Lower lobe of right lung (tissue), 2 donors: ENCODE results near the gene RNASE13. TPM values are rescaled to one million over a fixed set of nuclear protein-coding genes. Genes with fewer than 3 reads are reported as not detected.

ENCODE experiments used
- ATAC-seq, 2 donors: fragments of 200-7000 bp; cut with Tn5 transposase; one replicate each; pipeline ENCODE4 v1.9.1; 2020 to 2022; ENCODE audit warnings: mild to moderate bottlenecking in 2 of 2, moderate library complexity in 2 of 2
- DNase-seq: peaks from one replicate; pipeline ENCODE4 v3.0.0-alpha.2; 2020
- H3K27ac ChIP-seq: fragments of 200-600 bp; one replicate; pipeline ENCODE4 v1.8.0; 2022
- H3K27me3 ChIP-seq: fragments of 200-600 bp; one replicate; pipeline ENCODE4 v1.8.0; 2022; ENCODE audit warnings: low read depth
- H3K36me3 ChIP-seq: fragments of 200-600 bp; one replicate; pipeline ENCODE4 v1.8.0; 2022; ENCODE audit warnings: mild to moderate bottlenecking
- H3K4me1 ChIP-seq: fragments of 200-600 bp; one replicate; pipeline ENCODE4 v1.8.0; 2022
- H3K4me3 ChIP-seq: fragments of 200-600 bp; one replicate; pipeline ENCODE4 v1.8.0; 2022; ENCODE audit warnings: mild to moderate bottlenecking
- H3K9me3 ChIP-seq: fragments of 200-600 bp; one replicate; pipeline ENCODE4 v1.8.0; 2022
- intact Hi-C: fragments of 100-400 bp; cut with DNase I; formaldehyde crosslinking; loops from one replicate; pipeline ENCODE4 v1.11.0; 2022
- total RNA-seq: library from RNA; stranded (reverse); fragmentation: NEBNext Ultra II Directional; extraction: Animal tissue kit (Norgen Biotek cat#: 25700); gene quantifications from one replicate; pipeline ENCODE4 v1.2.1, GENCODE V29; 2021
- TF ChIP-seq, protein P1 (sequence below): fragments of 200-600 bp; IDR thresholded peaks from one replicate; pipeline ENCODE4 v1.8.0; 2022; ENCODE audit warnings: antibody characterized with exemption, mild to moderate bottlenecking
- donor health status: DM: no; HTN: yes; CAD: no; lungs with severe emphysema.

Gene RNASE13
- total RNA-seq, 1 donor from 2014 or later = not detected

DNA sequence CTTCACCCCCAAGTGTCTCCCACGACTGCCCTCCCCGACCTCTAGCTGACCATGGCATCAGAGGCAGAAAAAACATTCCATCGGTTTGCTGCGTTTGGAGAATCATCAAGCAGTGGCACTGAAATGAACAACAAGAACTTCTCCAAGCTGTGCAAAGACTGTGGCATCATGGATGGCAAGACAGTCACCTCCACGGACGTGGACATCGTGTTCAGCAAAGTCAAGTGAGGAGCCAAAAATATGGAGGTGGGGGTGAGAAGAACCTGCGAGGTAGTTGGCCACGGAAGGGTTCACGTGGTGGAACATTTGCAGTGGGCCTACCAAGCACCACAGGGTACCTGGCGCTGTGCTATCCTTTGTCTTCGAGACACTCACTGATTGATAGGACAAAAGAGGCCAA, 4.1 kb downstream of the RNASE13 start:
- Histone ChIP-seq H3K27ac (no peak overlapping the region), H3K36me3 (no peaks in the 10 kb centered on the region), H3K27me3 (no peaks in the 10 kb centered on the region), H3K4me1 (no peaks in the 10 kb centered on the region), H3K4me3 (no peak overlapping the region), H3K9me3 (no peaks in the 10 kb centered on the region)
- ATAC-seq (no peak), DNase-seq (no peak)
- intact Hi-C loops = no loop called here
- TF ChIP-seq, protein P1, sequence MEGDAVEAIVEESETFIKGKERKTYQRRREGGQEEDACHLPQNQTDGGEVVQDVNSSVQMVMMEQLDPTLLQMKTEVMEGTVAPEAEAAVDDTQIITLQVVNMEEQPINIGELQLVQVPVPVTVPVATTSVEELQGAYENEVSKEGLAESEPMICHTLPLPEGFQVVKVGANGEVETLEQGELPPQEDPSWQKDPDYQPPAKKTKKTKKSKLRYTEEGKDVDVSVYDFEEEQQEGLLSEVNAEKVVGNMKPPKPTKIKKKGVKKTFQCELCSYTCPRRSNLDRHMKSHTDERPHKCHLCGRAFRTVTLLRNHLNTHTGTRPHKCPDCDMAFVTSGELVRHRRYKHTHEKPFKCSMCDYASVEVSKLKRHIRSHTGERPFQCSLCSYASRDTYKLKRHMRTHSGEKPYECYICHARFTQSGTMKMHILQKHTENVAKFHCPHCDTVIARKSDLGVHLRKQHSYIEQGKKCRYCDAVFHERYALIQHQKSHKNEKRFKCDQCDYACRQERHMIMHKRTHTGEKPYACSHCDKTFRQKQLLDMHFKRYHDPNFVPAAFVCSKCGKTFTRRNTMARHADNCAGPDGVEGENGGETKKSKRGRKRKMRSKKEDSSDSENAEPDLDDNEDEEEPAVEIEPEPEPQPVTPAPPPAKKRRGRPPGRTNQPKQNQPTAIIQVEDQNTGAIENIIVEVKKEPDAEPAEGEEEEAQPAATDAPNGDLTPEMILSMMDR = no peak

DNA sequence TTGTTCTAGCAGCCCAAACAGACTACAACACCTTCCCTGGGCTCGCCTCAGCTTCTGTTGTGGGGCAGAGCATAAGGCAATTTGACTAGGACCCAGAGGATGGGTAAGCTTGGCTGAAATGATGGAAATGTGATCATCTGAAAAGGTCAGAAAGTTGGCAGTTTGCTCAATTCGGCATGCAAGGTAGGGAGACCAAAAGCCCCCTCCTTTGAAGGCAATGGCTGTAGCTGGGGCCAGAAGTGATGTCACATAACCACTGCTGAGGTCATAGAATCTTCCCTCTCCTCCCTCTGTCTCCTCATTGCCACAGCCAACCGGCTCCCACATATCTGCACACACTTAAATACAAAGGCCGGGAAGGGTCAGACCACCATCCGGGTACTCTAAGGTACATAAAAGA, 4.7 kb downstream of the RNASE13 start, which contains the start of gene TPPP2:
TSS of gene TPPP2 (plus strand) at position 301 of the 400 bp plus-strand sequence. CDS start 365 bp downstream, outside the sequence.
- Histone ChIP-seq H3K4me1 (no peaks in the 10 kb centered on the region), H3K36me3 (no peaks in the 10 kb centered on the region), H3K9me3 (no peaks in the 10 kb centered on the region), H3K27me3 (no peaks in the 10 kb centered on the region), H3K4me3 (no peak within 1 kb of the TSS), H3K27ac (no peak within 1 kb of the TSS)
- ATAC-seq (no peak), DNase-seq (no peak)
- TF ChIP-seq, protein P1 = no peak
- intact Hi-C loops = no loop called here

DNA sequence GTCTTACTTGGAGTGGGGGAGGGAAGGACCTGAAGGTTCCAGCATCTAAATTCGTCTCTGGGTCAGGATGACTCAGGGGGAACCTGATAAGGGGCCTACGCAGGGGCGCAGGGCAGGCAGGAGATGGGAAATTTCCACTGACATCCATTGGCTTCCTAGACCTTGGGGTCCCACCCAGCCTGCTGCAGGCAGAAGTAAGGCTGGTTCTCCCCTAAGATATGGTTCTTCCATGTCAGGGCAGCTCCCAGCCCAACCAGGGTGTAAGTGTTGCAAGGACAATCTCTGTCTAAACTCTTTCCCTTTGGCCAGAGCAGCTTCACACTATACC, 7.7 kb downstream of the RNASE13 start:
- Histone ChIP-seq H3K27me3 (no peaks in the 10 kb centered on the region), H3K9me3 (no peaks in the 10 kb centered on the region), H3K4me3 (no peak overlapping the region), H3K4me1 (peaks cover 11% of the 10 kb centered on the region), H3K36me3 (peaks cover 3% of the 10 kb centered on the region), H3K27ac (peak overlapping the region; percentile 85)
- ATAC-seq (no peak), DNase-seq (no peak)
- intact Hi-C loops = no loop called here
- TF ChIP-seq, protein P1 = no peak

DNA sequence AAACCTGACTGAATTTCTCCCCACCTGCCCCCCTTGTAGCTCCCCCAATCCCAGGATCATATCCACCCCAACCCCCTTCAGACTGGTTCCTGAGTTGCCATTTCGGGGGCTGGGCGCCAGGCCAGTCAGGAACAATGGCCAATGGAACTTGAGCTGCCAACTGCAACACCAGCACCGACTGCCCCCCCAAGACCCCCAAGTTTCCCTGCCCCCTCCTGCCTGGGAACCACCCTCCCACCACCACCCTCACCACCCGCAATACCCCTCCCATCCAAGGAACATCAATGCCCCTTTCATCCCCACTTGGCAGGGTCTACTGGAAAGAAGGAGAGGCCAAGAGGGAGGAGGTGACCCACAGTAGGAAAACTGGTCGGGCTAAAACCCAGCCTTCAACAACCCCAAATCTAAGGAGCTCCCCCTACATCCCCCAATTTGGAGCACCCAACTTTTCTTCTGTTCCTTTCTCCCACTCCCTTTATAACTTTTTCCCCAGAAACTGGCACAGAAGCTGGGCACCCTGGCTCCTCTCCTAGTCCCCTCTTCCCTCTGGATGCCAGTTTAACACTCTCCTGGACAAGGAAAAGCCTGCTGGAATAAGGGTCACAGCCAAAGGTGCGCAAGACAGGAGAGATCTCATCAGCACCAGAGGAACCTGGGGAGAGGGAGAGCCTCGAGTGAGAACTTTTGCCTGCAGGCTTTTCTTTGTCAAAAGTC, 8.2 kb downstream of the RNASE13 start:
- no peak overlapping the region for H3K4me3 ChIP-seq
- intact Hi-C loops = no loop called here
- peak overlapping the region; percentile 85 for H3K27ac ChIP-seq
- no peaks in the 10 kb centered on the region for H3K27me3 ChIP-seq
- TF ChIP-seq, protein P1 = no peak
- DNase-seq = no peak
- peaks cover 8% of the 10 kb centered on the region for H3K36me3 ChIP-seq
- ATAC-seq = no peak
- peaks cover 11% of the 10 kb centered on the region for H3K4me1 ChIP-seq
- no peaks in the 10 kb centered on the region for H3K9me3 ChIP-seq

DNA sequence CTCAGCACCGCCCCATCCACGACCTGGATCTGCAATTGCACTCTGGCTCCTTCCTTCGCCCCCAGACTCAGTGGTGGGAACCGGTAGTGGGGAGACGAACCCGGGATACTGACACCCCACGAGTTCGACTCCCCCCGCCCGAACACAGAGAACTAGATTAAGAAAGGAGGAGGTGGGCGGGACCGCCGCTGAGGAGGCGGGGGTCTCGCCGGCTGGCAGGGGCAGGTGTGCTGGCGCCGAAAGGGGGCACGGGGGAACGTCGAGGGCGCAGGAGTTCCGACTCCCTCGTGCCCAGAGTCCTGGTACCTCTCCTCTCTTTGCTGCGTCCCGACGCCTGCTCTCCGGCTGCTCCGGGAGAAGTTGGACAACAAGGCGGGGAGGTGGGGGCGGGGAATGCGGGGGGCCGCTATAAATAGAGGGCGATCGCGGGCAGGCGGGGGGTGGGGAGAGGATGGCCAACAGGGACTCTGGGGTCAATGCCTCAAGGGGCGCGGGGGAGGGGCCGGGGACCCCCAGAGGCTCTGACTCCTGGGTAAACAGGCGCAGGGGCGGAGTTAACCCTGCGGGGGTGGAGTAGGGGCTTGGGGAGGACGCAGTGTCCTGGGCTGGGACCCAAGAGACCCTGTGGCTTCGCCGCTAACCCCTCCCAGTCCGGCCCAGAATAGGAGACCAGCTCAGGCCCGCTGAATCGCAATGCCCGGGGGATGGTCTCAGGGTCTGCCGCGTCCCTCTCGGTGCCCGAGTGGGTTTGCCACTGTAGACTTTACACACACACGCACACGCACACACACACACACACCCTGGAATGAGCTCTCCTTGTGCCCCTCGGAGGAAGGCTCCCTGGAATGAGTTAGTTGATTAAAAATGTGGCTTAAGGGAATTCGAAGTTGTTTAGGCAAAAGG, 9.0 kb downstream of the RNASE13 start:
- peaks cover 17% of the 10 kb centered on the region for H3K4me1 ChIP-seq
- no peaks in the 10 kb centered on the region for H3K9me3 ChIP-seq
- peak overlapping the region; percentile 85 for H3K27ac ChIP-seq
- H3K36me3 ChIP-seq = peaks cover 17% of the 10 kb centered on the region
- peak overlapping the region; percentile 90 for H3K4me3 ChIP-seq
- intact Hi-C loops = no loop called here
- ATAC-seq (peak; percentile 58 to 60), DNase-seq (peak; percentile 71)
- TF ChIP-seq, protein P1 = no peak
- H3K27me3 ChIP-seq = no peaks in the 10 kb centered on the region
